ENCODE measurements around the gene TOLLIP. TPM values are rescaled to one million over a fixed set of nuclear protein-coding genes. Genes with fewer than 3 reads are reported as not detected.

TOLLIP gene
- total RNA-seq, 1 donor from 2014 or later = 71.6 TPM

DNA sequence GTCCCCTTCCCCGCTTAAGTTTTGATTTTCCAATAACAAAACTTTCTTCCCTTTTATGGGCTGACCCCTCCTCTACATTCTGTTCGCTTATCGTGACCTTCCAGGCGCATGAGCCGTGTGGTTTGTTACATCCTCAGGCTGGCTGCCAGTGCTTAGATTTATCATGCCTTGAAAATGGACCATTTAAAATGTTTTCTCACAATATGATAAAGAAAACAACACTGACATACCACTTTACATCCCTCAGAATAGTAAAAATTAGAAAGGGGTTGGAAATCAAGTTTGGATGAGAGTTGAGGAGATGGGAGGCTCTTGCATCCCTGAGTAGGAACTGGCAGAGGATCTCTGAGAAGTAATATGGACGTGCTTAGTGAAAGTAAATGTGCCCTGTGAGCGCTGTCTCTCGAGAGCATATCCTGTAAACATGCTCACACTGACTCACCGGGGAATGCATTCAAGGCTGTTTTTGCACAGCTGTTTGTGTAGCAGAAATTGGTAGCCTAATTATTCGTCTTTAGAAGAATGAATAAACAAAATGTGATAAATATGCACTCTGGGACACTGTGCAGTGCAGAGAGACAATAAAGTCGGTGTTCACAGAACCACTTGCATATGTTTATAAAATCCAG, 17.1 kb upstream of the TOLLIP start:
- H3K27me3 Mint-ChIP-seq (ENCODE audit: unreplicated experiment) = peaks cover 47% of the 10 kb centered on the region
- peaks cover 3% of the 10 kb centered on the region for H3K36me3 Mint-ChIP-seq (ENCODE audit: unreplicated experiment)
- TF ChIP-seq, protein P1, sequence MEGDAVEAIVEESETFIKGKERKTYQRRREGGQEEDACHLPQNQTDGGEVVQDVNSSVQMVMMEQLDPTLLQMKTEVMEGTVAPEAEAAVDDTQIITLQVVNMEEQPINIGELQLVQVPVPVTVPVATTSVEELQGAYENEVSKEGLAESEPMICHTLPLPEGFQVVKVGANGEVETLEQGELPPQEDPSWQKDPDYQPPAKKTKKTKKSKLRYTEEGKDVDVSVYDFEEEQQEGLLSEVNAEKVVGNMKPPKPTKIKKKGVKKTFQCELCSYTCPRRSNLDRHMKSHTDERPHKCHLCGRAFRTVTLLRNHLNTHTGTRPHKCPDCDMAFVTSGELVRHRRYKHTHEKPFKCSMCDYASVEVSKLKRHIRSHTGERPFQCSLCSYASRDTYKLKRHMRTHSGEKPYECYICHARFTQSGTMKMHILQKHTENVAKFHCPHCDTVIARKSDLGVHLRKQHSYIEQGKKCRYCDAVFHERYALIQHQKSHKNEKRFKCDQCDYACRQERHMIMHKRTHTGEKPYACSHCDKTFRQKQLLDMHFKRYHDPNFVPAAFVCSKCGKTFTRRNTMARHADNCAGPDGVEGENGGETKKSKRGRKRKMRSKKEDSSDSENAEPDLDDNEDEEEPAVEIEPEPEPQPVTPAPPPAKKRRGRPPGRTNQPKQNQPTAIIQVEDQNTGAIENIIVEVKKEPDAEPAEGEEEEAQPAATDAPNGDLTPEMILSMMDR (IDR thresholded peaks at IDR 0.05) = no peak
- H3K4me1 Mint-ChIP-seq (ENCODE audit: unreplicated experiment) = no peaks in the 10 kb centered on the region
- DNase-seq (ENCODE audit: extremely low spot score, unreplicated experiment) = no peak
- peaks cover 25% of the 10 kb centered on the region for H3K9me3 Mint-ChIP-seq (ENCODE audit: unreplicated experiment)
- H3K4me3 Mint-ChIP-seq (ENCODE audit: unreplicated experiment) = no peak overlapping the region
- H3K27ac Mint-ChIP-seq (ENCODE audit: unreplicated experiment) = no peak overlapping the region

GRCh38 chr11:1323774-1324173, 14.3 kb upstream of the TOLLIP start:
- H3K4me1 Mint-ChIP-seq (ENCODE audit: unreplicated experiment) = no peaks in the 10 kb centered on the region
- H3K4me3 Mint-ChIP-seq (ENCODE audit: unreplicated experiment) = no peak overlapping the region
- H3K27ac Mint-ChIP-seq (ENCODE audit: unreplicated experiment) = no peak overlapping the region
- TF ChIP-seq, protein P1 (IDR thresholded peaks at IDR 0.05) = no peak
- peaks cover 3% of the 10 kb centered on the region for H3K36me3 Mint-ChIP-seq (ENCODE audit: unreplicated experiment)
- peaks cover 23% of the 10 kb centered on the region for H3K9me3 Mint-ChIP-seq (ENCODE audit: unreplicated experiment)
- H3K27me3 Mint-ChIP-seq (ENCODE audit: unreplicated experiment) = peaks cover 49% of the 10 kb centered on the region
- no peak for DNase-seq (ENCODE audit: extremely low spot score, unreplicated experiment)

- Mint-ChIP-seq H3K27me3 (ENCODE audit: unreplicated experiment) (peaks cover 45% of the 10 kb centered on the region), H3K4me3 (ENCODE audit: unreplicated experiment) (no peak overlapping the region)
Observed at GRCh38 chr11:1317993-1318392, 8.6 kb upstream of the TOLLIP start.

DNA sequence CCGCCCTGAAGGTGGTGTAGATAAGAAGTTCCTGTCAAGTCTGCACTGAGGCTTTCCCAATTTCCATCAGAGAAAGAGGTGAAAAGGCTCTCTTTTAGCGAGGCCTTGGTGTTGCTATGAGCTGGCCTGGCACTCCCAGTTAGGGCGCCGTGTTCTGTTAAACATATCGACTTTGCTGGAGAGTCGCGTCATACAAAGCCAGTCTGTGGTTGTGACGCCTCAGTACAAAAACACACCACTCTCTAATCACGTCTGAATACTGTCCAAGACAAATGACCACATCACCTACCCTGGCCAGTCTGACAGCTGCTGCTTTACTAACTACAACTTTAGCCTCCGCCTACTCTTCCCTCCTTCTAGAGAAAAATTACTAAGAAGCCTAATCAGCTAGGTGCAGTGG, 8.0 kb upstream of the TOLLIP start:
- Mint-ChIP-seq H3K9me3 (ENCODE audit: unreplicated experiment) (peaks cover 15% of the 10 kb centered on the region), H3K36me3 (ENCODE audit: unreplicated experiment) (no peaks in the 10 kb centered on the region), H3K4me3 (ENCODE audit: unreplicated experiment) (no peak overlapping the region), H3K27me3 (ENCODE audit: unreplicated experiment) (peaks cover 44% of the 10 kb centered on the region), H3K4me1 (ENCODE audit: unreplicated experiment) (no peaks in the 10 kb centered on the region), H3K27ac (ENCODE audit: unreplicated experiment) (no peak overlapping the region)
- DNase-seq (ENCODE audit: extremely low spot score, unreplicated experiment) = peak; percentile 56
- TF ChIP-seq, protein P1 (IDR thresholded peaks at IDR 0.05) = no peak

More at GRCh38 chr11:1317993-1318392, 8.6 kb upstream of the TOLLIP start:
- peak; percentile 44 for DNase-seq (ENCODE audit: extremely low spot score, unreplicated experiment)
- Mint-ChIP-seq H3K36me3 (ENCODE audit: unreplicated experiment) (no peaks in the 10 kb centered on the region), H3K4me1 (ENCODE audit: unreplicated experiment) (no peaks in the 10 kb centered on the region), H3K9me3 (ENCODE audit: unreplicated experiment) (peaks cover 13% of the 10 kb centered on the region), H3K27ac (ENCODE audit: unreplicated experiment) (no peak overlapping the region)
- TF ChIP-seq, protein P1 (IDR thresholded peaks at IDR 0.05) = no peak

DNA sequence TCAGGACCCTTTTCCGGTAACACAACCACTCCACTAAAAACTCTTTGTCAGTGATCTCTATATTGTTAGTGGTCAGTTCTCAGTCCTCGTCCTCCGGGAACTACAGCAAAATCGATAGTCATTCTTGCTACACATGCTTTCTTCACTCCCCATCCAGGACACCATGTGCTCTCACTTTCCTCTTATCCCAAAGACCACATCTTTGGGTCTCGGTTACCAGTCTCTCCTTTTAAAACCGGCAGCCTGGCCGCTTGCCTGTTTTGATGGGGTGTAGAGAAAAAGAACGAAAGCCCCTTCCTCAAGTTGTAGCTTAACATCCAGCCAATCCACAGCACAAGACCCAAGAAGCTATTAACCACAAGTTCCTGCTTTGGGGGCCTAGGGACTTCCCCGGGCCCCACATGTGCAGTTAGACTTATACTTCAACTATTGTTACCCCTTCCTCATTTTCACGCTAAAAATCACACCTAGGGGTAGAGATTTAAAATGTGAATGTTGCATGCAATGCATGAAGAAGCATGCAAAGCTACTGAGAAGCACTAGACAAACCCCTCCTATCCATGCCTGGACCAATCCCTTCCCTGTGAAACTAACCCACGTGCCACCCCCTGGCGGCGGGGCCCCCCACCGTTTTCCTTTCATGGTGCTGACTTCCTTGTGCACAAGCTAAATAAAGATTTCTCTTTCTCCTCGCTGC, 1.5 kb upstream of the TOLLIP start:
- Mint-ChIP-seq H3K27ac (ENCODE audit: unreplicated experiment) (peak overlapping the region; percentile 76), H3K36me3 (ENCODE audit: unreplicated experiment) (peaks cover 5% of the 10 kb centered on the region), H3K4me1 (ENCODE audit: unreplicated experiment) (peaks cover 24% of the 10 kb centered on the region), H3K27me3 (ENCODE audit: unreplicated experiment) (peaks cover 32% of the 10 kb centered on the region), H3K4me3 (ENCODE audit: unreplicated experiment) (peak overlapping the region; percentile 81), H3K9me3 (ENCODE audit: unreplicated experiment) (peaks cover 33% of the 10 kb centered on the region)
- TF ChIP-seq, protein P1 (IDR thresholded peaks at IDR 0.05) = no peak
- DNase-seq (ENCODE audit: extremely low spot score, unreplicated experiment) = peak; percentile 76

Data from osteocyte (in vitro differentiated cells).